Midbrain (tissue), 1 donor: ENCODE measurements around the gene CSRNP3.

Source experiments
- DNase-seq: peaks from one replicate; lab custom pipeline; 2025; lab: John Stamatoyannopoulos, UW

The CSRNP3 gene

GRCh38 chr2:165470361-165470760 lies 863 bp downstream of the CSRNP3 start:
- no peak for DNase-seq

DNA sequence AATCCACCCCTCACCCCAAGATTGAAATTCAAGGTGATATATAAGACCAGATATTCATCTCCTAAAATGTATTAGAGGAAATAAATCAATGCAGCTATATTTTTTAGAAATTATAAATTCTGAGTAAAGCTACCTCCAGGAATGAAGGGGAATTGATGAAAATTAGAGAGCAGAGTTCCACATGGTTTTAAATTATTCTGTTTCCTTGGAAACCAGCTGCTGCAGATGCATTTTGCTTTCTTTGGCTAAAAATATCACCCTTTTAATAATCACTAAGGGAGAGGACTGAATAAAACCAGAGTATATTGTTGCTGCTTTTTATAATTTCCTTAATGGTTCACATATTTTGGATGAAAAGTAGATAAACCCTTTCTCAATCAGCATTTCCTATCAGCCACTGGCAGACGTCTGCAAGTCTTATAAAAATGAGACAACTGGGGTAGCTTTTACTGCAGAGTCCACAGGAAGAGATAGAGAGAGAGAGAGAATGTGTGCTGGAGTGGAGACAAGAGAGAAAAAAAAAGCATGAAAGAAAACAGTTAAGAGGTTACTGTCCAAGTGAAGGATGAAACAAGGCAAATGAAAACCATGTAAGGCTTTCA lies 2.0 kb downstream of the CSRNP3 start:
- peak; percentile 45 for DNase-seq

DNA sequence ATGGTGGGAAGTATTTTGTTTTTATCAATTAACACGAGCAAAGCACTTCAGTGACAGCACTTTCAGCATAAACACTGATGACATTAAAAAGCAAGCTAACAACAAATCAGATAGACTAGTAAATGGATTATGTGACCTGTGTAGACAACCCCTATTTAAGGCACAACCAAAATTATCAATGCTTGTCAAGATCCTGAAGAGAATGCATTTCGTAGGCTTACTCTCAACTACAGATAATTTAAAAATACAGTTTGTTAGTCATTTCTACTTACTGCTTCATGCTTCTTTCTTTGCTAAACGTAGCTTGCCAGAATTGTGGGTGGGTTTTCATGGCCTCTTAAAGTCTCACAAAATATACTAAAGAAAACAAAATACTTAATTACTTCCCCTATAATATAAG lies 3.4 kb downstream of the CSRNP3 start:
- peak; percentile 47 for DNase-seq

GRCh38 chr2:165474619-165475276 lies 5.2 kb downstream of the CSRNP3 start:
- DNase-seq = no peak

- DNase-seq = peak; percentile 38
These were observed 5.9 kb downstream of the CSRNP3 start for GRCh38 chr2:165475277-165476004.

DNA sequence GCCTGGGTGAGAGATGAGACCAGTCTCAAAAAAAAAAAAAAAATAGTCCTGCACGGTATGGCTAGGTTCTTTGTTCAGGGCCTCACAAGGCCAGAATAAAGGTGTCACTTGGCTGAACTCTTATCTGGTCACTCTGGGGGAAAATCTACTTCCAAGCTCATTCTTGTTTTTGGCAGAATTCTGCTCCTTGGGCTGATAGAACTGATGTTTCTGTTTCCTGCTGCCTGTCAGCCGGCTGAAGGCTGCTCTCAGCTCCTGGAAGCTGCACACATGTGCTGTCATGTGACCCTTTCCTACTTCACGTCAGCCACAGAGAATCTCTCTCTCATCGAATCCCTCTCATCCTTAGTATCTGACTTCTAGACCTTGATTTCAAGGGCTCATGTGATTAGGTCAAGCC lies 10.4 kb downstream of the CSRNP3 start:
- no peak for DNase-seq

- DNase-seq = no peak
These were observed 25.1 kb downstream of the CSRNP3 start for GRCh38 chr2:165494573-165494972.

DNA sequence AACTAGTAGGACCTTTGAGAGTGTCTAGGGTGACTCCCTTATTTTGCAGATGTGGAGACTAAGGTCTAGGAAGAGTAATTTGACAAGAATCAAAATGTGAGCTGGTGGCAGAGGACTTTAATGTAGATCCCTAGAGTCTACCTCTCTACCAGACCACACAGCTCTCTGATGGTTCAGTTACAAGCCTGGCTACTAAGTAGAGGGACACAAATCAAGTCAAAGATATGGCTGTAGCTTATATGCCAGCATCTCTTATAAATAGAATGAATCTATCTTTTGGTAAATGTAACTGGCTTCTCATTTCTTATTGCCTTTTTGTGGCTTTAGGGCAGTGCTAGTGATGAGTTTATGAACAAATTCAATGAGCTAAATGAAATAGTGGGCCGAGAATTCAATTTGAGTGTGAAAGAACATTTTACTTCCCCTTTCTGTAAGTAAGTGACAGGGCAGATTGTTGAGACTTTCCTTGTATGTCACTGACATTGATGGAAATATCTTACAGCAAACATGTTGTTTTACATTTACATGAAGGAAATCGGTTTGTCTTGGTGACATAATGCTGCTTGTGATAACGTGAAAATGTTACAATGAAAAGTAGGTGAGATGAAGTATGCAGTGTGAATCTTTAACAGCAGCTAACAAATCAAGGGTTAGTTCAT lies 28.3 kb downstream of the CSRNP3 start:
- DNase-seq = no peak

- no peak for DNase-seq
These were observed 29.6 kb downstream of the CSRNP3 start for GRCh38 chr2:165499131-165499530.

DNA sequence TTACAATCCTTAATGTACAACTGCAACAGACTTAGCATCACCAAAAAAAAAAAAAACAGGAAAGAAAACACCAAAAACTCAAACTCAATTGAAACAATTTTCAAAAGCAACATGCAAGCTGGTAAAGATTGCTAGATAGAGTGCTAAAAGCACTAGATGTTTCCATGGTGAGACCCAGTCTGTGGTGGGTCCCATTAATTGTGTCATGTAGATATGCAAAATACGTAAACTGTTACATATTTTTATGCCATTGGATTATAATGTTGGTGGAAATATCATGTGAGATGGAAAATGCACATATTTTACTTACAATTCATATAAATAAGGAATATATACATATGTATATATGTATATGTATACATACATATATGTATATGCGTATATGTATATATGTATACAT lies 30.5 kb downstream of the CSRNP3 start:
- DNase-seq = no peak

DNA sequence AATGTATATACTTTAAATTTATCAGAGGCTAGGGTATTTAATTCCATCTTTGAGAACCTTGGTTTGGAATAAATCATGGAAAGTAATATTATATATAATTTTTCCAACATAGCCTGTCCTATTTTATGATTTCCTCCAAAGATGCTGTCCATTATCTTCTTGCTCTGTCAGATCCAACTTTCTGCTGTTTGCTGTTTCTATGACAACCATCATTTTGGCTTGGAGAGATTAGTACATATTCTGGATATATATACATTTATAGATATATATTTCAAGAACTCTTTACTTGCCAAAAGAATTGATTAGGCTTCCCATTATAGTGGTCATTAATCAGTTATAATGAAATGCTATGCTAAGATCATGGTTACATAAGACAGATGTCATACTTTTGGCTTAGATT lies 31.3 kb downstream of the CSRNP3 start:
- DNase-seq = no peak

GRCh38 chr2:165505514-165505913 lies 36.0 kb downstream of the CSRNP3 start:
- DNase-seq = no peak

- no peak for DNase-seq
These were observed 39.4 kb downstream of the CSRNP3 start for GRCh38 chr2:165508927-165509326.

- DNase-seq = no peak
These were observed 44.0 kb downstream of the CSRNP3 start for GRCh38 chr2:165513479-165513878.

DNA sequence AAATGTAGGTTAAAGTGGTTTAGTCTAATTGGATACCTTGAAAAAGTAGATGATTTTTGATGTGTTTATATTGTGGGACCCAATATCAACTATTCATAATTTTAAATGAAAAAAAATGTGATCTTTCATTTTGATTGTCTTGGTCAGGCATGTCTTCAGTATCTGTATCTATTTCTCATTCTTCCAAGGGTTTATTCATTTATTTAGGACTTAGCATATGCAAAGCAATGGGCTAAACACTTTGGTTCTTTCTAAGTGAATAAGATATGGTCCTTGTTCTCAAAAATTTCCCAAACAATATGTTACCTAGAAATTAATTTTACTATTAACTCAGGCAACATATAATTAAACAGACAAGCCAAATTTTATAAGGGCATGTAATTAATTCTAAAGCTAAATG lies 49.1 kb downstream of the CSRNP3 start:
- DNase-seq = no peak

GRCh38 chr2:165522719-165523118 lies 53.2 kb downstream of the CSRNP3 start:
- DNase-seq = no peak

GRCh38 chr2:165524720-165525119 lies 55.2 kb downstream of the CSRNP3 start:
- no peak for DNase-seq

- DNase-seq = no peak
These were observed 59.2 kb downstream of the CSRNP3 start for GRCh38 chr2:165528691-165529090.

GRCh38 chr2:165529130-165529529 lies 59.6 kb downstream of the CSRNP3 start:
- no peak for DNase-seq

DNA sequence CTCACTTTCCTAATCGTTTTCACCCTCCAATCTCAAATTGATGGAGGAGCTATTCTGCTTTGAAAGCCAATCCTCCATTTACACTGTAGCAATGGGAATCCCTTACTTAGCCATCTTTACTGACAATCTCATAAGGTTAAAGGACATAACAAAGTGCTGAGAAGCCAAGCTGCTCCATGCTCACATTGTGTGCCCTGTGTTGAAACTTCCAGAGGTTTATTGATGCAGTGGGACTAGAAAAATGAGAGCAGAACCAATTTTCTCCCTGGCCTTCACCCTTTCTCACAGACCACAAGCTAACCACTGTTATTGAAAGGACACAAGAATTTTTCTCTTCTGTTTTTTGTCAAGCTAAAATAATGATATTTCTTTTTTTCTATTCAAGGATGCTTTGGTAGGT lies 63.8 kb downstream of the CSRNP3 start:
- DNase-seq = no peak

GRCh38 chr2:165535471-165535870 lies 66.0 kb downstream of the CSRNP3 start:
- DNase-seq = no peak

DNA sequence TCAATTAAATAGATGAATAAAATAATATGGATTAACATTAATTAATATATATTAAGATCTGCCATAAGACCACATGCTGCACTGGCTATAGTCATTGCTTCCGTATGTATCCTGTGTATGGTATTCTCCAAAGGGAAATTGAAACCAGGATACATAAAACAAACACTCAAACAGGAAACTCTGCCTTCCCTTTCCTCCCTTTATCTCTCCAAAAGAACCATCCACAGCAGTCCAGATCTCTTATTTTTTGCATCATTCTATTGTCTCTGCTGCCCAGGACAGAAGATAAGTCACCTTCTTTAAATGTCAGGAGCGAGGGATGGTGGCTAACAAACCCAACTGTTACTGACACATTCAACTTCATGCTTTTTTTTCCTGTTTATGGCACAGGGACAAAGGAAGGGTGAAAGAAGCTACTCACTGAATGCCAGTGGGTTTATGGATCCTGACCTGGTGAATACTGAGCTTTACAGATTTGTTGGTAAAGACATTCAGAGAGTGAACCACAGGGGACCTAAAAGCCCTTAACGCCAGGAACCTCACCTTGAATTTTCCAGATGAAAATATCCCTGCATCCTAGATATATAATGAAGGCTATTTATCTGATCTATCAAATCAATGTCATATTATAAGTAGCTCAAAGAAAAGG lies 67.5 kb downstream of the CSRNP3 start:
- DNase-seq = no peak
